ENCODE measurements around the gene CBLN3. TPM values are rescaled to one million over a fixed set of nuclear protein-coding genes. Genes with fewer than 3 reads are reported as not detected.

The CBLN3 gene
- total RNA-seq, 1 donor from 2014 or later, result 3.9 TPM

GRCh38 chr14:24437020-24437735, 7.7 kb upstream of the CBLN3 start:
- no peak overlapping the region for H3K27ac Mint-ChIP-seq

GRCh38 chr14:24436355-24437019, 7.0 kb upstream of the CBLN3 start:
- Mint-ChIP-seq H3K9me3 (no peaks in the 10 kb centered on the region), H3K27ac (no peak overlapping the region), H3K4me3 (no peak overlapping the region), H3K27me3 (ENCODE audit: low read depth) (no peaks in the 10 kb centered on the region), H3K4me1 (peaks cover 12% of the 10 kb centered on the region), H3K36me3 (peaks cover 23% of the 10 kb centered on the region)
- DNase-seq (ENCODE audit: low spot score in 2 of 2, unreplicated experiment in 2 of 2), result no peak
- TF ChIP-seq CTCF (IDR thresholded peaks at IDR 0.05; ENCODE audit: unreplicated experiment), result peak; percentile 67

More at GRCh38 chr14:24437020-24437735, 7.7 kb upstream of the CBLN3 start:
- Mint-ChIP-seq H3K4me1 (peaks cover 13% of the 10 kb centered on the region), H3K27me3 (ENCODE audit: low read depth) (no peaks in the 10 kb centered on the region), H3K4me3 (no peak overlapping the region), H3K9me3 (no peaks in the 10 kb centered on the region), H3K36me3 (peaks cover 18% of the 10 kb centered on the region)
- DNase-seq (ENCODE audit: low spot score in 2 of 2, unreplicated experiment in 2 of 2), result no peak
- no peak for TF ChIP-seq CTCF (IDR thresholded peaks at IDR 0.05; ENCODE audit: unreplicated experiment)

GRCh38 chr14:24435998-24436354, 6.5 kb upstream of the CBLN3 start:
- H3K4me1 Mint-ChIP-seq, result peaks cover 17% of the 10 kb centered on the region
- no peak for TF ChIP-seq CTCF (IDR thresholded peaks at IDR 0.05; ENCODE audit: unreplicated experiment)

GRCh38 chr14:24435192-24435810, 5.8 kb upstream of the CBLN3 start:
- TF ChIP-seq CTCF (IDR thresholded peaks at IDR 0.05; ENCODE audit: unreplicated experiment), result no peak
- Mint-ChIP-seq H3K4me1 (peaks cover 20% of the 10 kb centered on the region), H3K36me3 (peaks cover 23% of the 10 kb centered on the region), H3K27ac (no peak overlapping the region), H3K4me3 (no peak overlapping the region), H3K27me3 (ENCODE audit: low read depth) (no peaks in the 10 kb centered on the region), H3K9me3 (no peaks in the 10 kb centered on the region)
- DNase-seq (ENCODE audit: low spot score in 2 of 2, unreplicated experiment in 2 of 2), result no peak

More at GRCh38 chr14:24435998-24436354, 6.5 kb upstream of the CBLN3 start:
- H3K27ac Mint-ChIP-seq, result no peak overlapping the region
- no peaks in the 10 kb centered on the region for H3K27me3 Mint-ChIP-seq (ENCODE audit: low read depth)
- no peaks in the 10 kb centered on the region for H3K9me3 Mint-ChIP-seq
- H3K36me3 Mint-ChIP-seq, result peaks cover 23% of the 10 kb centered on the region
- no peak for DNase-seq (ENCODE audit: low spot score in 2 of 2, unreplicated experiment in 2 of 2)
- no peak overlapping the region for H3K4me3 Mint-ChIP-seq

GRCh38 chr14:24434676-24435075, 5.2 kb upstream of the CBLN3 start:
- H3K9me3 Mint-ChIP-seq, result no peaks in the 10 kb centered on the region
- no peaks in the 10 kb centered on the region for H3K27me3 Mint-ChIP-seq (ENCODE audit: low read depth)
- no peak for DNase-seq (ENCODE audit: low spot score in 2 of 2, unreplicated experiment in 2 of 2)
- no peak overlapping the region for H3K4me3 Mint-ChIP-seq
- no peak overlapping the region for H3K27ac Mint-ChIP-seq
- H3K4me1 Mint-ChIP-seq, result peaks cover 20% of the 10 kb centered on the region
- TF ChIP-seq CTCF (IDR thresholded peaks at IDR 0.05; ENCODE audit: unreplicated experiment), result no peak
- peaks cover 22% of the 10 kb centered on the region for H3K36me3 Mint-ChIP-seq
